Glutamatergic neuron (in vitro differentiated cells): ENCODE results near the gene ASCL2. TPM values are rescaled to one million over a fixed set of nuclear protein-coding genes. Genes with fewer than 3 reads are reported as not detected.

ENCODE experiments used
- DNase-seq: peaks from one replicate; pipeline ENCODE4 v3.0.0; 2022
- H3K27ac Mint-ChIP-seq: one replicate; pipeline ENCODE4 v1.8.0; 2020; ENCODE audit warnings: mild to moderate bottlenecking, mixed read lengths, inconsistent platforms; ENCODE audit not compliant: unreplicated experiment
- H3K27me3 Mint-ChIP-seq: one replicate; pipeline ENCODE4 v1.8.0; 2020; ENCODE audit warnings: mild to moderate bottlenecking, moderate library complexity, mixed read lengths, inconsistent platforms; ENCODE audit not compliant: unreplicated experiment
- H3K36me3 Mint-ChIP-seq: one replicate; pipeline ENCODE4 v1.8.0; 2020; ENCODE audit warnings: mild to moderate bottlenecking, mixed read lengths, inconsistent platforms; ENCODE audit not compliant: unreplicated experiment
- H3K4me1 Mint-ChIP-seq: one replicate; pipeline ENCODE4 v1.8.0; 2020; ENCODE audit warnings: mild to moderate bottlenecking, low read depth, mixed read lengths, inconsistent platforms; ENCODE audit not compliant: unreplicated experiment
- H3K4me3 Mint-ChIP-seq: one replicate; pipeline ENCODE4 v1.8.0; 2020; ENCODE audit warnings: mild to moderate bottlenecking, mixed read lengths, inconsistent platforms; ENCODE audit not compliant: unreplicated experiment
- H3K9me3 Mint-ChIP-seq: one replicate; pipeline ENCODE4 v1.8.0; 2020; ENCODE audit warnings: mild to moderate bottlenecking, moderate library complexity, mixed read lengths, inconsistent platforms; ENCODE audit not compliant: unreplicated experiment
- total RNA-seq: library from RNA; stranded (reverse); fragmentation: NEBNext Ultra II Directional; extraction: Animal tissue kit (Norgen Biotek cat#: 25700); gene quantifications from one replicate; pipeline ENCODE4 v1.2.1, GENCODE V29; 2021; ENCODE audit not compliant: unreplicated experiment
- TF ChIP-seq, protein P1 (sequence below): fragments of 200-600 bp; sonication (generic); IDR thresholded peaks from one replicate; pipeline ENCODE4 v1.5.0; 2021; ENCODE audit not compliant: partially characterized antibody, unreplicated experiment

ASCL2 gene
- total RNA-seq, 1 donor from 2014 or later: not detected

- Mint-ChIP-seq H3K36me3 (peaks cover 4% of the 10 kb centered on the region), H3K4me3 (no peak overlapping the region), H3K9me3 (no peaks in the 10 kb centered on the region), H3K27ac (no peak overlapping the region), H3K4me1 (no peaks in the 10 kb centered on the region), H3K27me3 (peaks cover 4% of the 10 kb centered on the region)
- TF ChIP-seq, protein P1, sequence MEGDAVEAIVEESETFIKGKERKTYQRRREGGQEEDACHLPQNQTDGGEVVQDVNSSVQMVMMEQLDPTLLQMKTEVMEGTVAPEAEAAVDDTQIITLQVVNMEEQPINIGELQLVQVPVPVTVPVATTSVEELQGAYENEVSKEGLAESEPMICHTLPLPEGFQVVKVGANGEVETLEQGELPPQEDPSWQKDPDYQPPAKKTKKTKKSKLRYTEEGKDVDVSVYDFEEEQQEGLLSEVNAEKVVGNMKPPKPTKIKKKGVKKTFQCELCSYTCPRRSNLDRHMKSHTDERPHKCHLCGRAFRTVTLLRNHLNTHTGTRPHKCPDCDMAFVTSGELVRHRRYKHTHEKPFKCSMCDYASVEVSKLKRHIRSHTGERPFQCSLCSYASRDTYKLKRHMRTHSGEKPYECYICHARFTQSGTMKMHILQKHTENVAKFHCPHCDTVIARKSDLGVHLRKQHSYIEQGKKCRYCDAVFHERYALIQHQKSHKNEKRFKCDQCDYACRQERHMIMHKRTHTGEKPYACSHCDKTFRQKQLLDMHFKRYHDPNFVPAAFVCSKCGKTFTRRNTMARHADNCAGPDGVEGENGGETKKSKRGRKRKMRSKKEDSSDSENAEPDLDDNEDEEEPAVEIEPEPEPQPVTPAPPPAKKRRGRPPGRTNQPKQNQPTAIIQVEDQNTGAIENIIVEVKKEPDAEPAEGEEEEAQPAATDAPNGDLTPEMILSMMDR: no peak
- DNase-seq: no peak
These were observed 46.1 kb downstream of the ASCL2 start for GRCh38 chr11:2224254-2224653.

DNA sequence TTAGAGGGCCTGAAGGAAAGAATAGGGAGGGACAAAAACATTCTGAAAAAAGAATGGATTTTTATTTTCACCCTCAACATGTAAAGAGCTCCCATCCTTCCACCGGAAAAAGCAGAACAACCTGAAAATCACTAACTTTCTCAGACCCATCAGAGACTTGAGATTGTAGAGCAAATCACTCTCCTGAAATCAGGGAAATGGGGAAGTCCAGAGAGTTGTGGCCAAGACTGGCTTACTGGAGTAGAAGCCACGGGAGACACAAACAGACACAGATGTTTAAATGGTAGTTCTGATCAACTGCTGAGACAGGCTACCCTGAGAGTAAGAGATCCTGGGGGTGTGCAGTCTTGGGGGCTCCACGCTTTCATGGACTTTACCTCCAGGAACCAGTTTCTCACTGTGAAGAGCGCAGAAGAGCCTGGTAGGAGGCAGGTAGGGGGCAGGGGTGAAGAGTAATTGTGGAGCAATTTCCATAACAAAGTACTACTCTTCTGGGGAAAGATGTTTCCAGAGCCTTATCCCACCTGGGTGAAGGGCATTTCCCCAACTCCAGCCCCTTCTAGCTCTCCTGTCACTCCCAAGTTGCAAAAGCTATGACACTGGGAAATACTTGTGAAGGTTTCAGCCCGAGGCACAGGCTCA is 47.1 kb downstream of the ASCL2 start:
- no peak overlapping the region for H3K27ac Mint-ChIP-seq
- no peaks in the 10 kb centered on the region for H3K4me1 Mint-ChIP-seq
- no peak overlapping the region for H3K4me3 Mint-ChIP-seq
- peaks cover 4% of the 10 kb centered on the region for H3K36me3 Mint-ChIP-seq
- DNase-seq: no peak
- TF ChIP-seq, protein P1: no peak
- peaks cover 6% of the 10 kb centered on the region for H3K27me3 Mint-ChIP-seq
- no peaks in the 10 kb centered on the region for H3K9me3 Mint-ChIP-seq

- Mint-ChIP-seq H3K9me3 (no peaks in the 10 kb centered on the region), H3K27ac (no peak overlapping the region), H3K4me1 (no peaks in the 10 kb centered on the region), H3K36me3 (peaks cover 4% of the 10 kb centered on the region), H3K27me3 (peaks cover 8% of the 10 kb centered on the region), H3K4me3 (no peak overlapping the region)
- DNase-seq: no peak
- TF ChIP-seq, protein P1: no peak
These were observed 47.9 kb downstream of the ASCL2 start for GRCh38 chr11:2222451-2222850.

GRCh38 chr11:2221591-2221990 is 48.8 kb downstream of the ASCL2 start:
- Mint-ChIP-seq H3K36me3 (peaks cover 4% of the 10 kb centered on the region), H3K4me3 (no peak overlapping the region), H3K27ac (no peak overlapping the region), H3K9me3 (no peaks in the 10 kb centered on the region), H3K4me1 (no peaks in the 10 kb centered on the region), H3K27me3 (peaks cover 8% of the 10 kb centered on the region)
- TF ChIP-seq, protein P1: no peak
- DNase-seq: no peak

- Mint-ChIP-seq H3K9me3 (no peaks in the 10 kb centered on the region), H3K27me3 (peaks cover 8% of the 10 kb centered on the region), H3K36me3 (peaks cover 4% of the 10 kb centered on the region), H3K4me1 (no peaks in the 10 kb centered on the region), H3K27ac (no peak overlapping the region), H3K4me3 (no peak overlapping the region)
- no peak for DNase-seq
- TF ChIP-seq, protein P1: no peak
These were observed 49.4 kb downstream of the ASCL2 start for GRCh38 chr11:2221024-2221423.
